NT2/D1 (cell line): ENCODE results near the gene S100A16.

ENCODE experiments used
- SUZ12 ChIP-seq: IDR thresholded peaks from 2 replicates; pipeline ENCODE4 v1.6.1; 2011; ENCODE audit not compliant: insufficient read length, insufficient read depth; ENCODE audit errors: extremely low read depth
- ZNF274 ChIP-seq: IDR thresholded peaks from 2 replicates; pipeline ENCODE4 v1.6.1; 2011; ENCODE audit warnings: mild to moderate bottlenecking, low read depth, low read length

GRCh38 chr1:153607381-153607780, 5.6 kb downstream of the S100A16 start:
- TF ChIP-seq SUZ12 = no peak
- TF ChIP-seq ZNF274 = no peak
